Gastroesophageal sphincter (tissue), 3 donors: ENCODE data around the gene TAF11.
"Not testable (repeated sequence)": the region's sequence is repeated elsewhere in the genome, so short reads cannot be mapped to it uniquely, and the experiment has no call there.

Source experiments
- CTCF ChIP-seq, 4 experiments: fragments of 200-600 bp in 2 of 4; fragments of 450-650 bp in 2 of 4; sonication (generic) in 1 of 4; IDR thresholded peaks; one replicate each; pipeline ENCODE4 v1.5.1; 2017 to 2019; ENCODE audit warnings: antibody characterized with exemption in 4 of 4, mild to moderate bottlenecking in 2 of 4, moderate library complexity in 2 of 4
- POLR2A ChIP-seq, 2 donors: fragments of 450-650 bp; IDR thresholded peaks; one replicate each; pipeline ENCODE4 v1.6.1; 2017; ENCODE audit warnings: antibody characterized with exemption in 2 of 2, mild to moderate bottlenecking in 2 of 2, moderate library complexity in 1 of 2
- POLR2AphosphoS5 ChIP-seq: sonication (generic); formaldehyde crosslinking; IDR thresholded peaks from one replicate; pipeline ENCODE4 v1.6.1; 2017; ENCODE audit warnings: antibody characterized with exemption

DNA sequence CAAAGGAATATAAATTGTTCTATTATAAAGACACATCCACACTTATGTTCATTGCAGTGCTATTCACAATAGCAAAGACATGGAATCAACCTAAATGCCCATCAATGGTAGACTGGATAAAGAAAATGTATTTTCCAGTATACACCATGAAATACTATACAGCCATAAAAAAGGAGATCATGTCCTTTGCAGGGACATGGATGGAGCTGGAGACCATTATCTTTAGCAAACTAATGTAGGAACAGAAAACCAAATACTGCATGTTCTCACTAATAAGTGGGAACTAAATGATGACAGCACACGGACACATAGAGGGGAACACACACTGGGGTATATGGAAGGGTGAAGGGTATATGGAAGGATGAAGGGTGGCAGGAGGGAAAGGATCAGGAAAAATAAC lies 3.8 kb downstream of the TAF11 start:
- not testable (repeated sequence) for TF ChIP-seq CTCF (IDR thresholded peaks at IDR 0.05); POLR2A (IDR thresholded peaks at IDR 0.05); POLR2AphosphoS5
